DOHH2 (cell line): ENCODE results near the gene SDC4.

Source experiments
- H3F3A ChIP-seq: fragments of 200-600 bp; sonication (generic), shearing (Covaris generic); 2 replicates; pipeline ENCODE4 v1.6.0; 2016; ENCODE audit warnings: antibody characterized with exemption, mild to moderate bottlenecking; ENCODE audit not compliant: control insufficient read depth, insufficient read depth
- H3K27ac ChIP-seq: fragments of 200-600 bp; sonication (generic); 2 replicates; pipeline ENCODE4 v1.5.1; 2014; ENCODE audit warnings: low read depth, mild to moderate bottlenecking, low read length, moderate library complexity
- H3K27me3 ChIP-seq: fragments of 200-600 bp; sonication (generic); 2 replicates; pipeline ENCODE4 v1.6.1; 2014; ENCODE audit warnings: mild to moderate bottlenecking, low read length, mixed read lengths; ENCODE audit not compliant: control insufficient read depth
- H3K36me3 ChIP-seq: fragments of 200-600 bp; sonication (generic); 2 replicates; pipeline ENCODE4 v1.6.1; 2014; ENCODE audit warnings: mild to moderate bottlenecking, low read length, moderate library complexity, mixed read lengths; ENCODE audit not compliant: control insufficient read depth
- H3K4me1 ChIP-seq: fragments of 200-600 bp; sonication (generic); 2 replicates; pipeline ENCODE4 v1.6.1; 2014; ENCODE audit warnings: mild to moderate bottlenecking, low read length, mixed read lengths; ENCODE audit not compliant: control insufficient read depth
- H3K4me2 ChIP-seq: fragments of 200-600 bp; sonication (generic); 2 replicates; pipeline ENCODE4 v1.6.0; 2014; ENCODE audit warnings: mild to moderate bottlenecking, low read length, moderate library complexity
- H3K4me3 ChIP-seq: fragments of 200-600 bp; sonication (generic); 2 replicates; pipeline ENCODE4 v1.5.1; 2014; ENCODE audit warnings: mild to moderate bottlenecking, low read length, mixed read lengths
- H3K79me2 ChIP-seq: fragments of 200-600 bp; sonication (generic); 2 replicates; pipeline ENCODE4 v1.6.1; 2014; ENCODE audit warnings: mild to moderate bottlenecking, low read length, mixed read lengths; ENCODE audit not compliant: control insufficient read depth
- H3K9me2 ChIP-seq: fragments of 200-600 bp; sonication (generic); replicated peaks from 2 replicates; pipeline ENCODE4 v1.6.1; 2014; ENCODE audit warnings: mild to moderate bottlenecking, low read length, mixed read lengths; ENCODE audit not compliant: control insufficient read depth
- H3K9me3 ChIP-seq: fragments of 200-600 bp; sonication (generic); 2 replicates; pipeline ENCODE4 v1.6.1; 2014; ENCODE audit warnings: antibody characterized with exemption, low read length, mixed read lengths; ENCODE audit not compliant: control insufficient read depth, insufficient read depth
- H4K20me1 ChIP-seq: fragments of 200-600 bp; sonication (generic); 2 replicates; pipeline ENCODE4 v1.6.0; 2014; ENCODE audit warnings: low read depth, mild to moderate bottlenecking, antibody characterized with exemption, low read length, moderate library complexity; ENCODE audit not compliant: control insufficient read depth, insufficient read depth
- EZH2phosphoT487 ChIP-seq: fragments of 200-600 bp; sonication (generic); IDR thresholded peaks from 2 replicates; pipeline ENCODE4 v1.6.1; 2017; ENCODE audit warnings: borderline replicate concordance, mild to moderate bottlenecking, antibody characterized with exemption, low read length, moderate library complexity, mixed read lengths
- TF ChIP-seq, protein P1 (sequence below): fragments of 200-600 bp; sonication (generic); IDR thresholded peaks from one replicate; pipeline ENCODE4 v1.5.1; 2014; ENCODE audit warnings: antibody characterized with exemption, mild to moderate bottlenecking, low read depth, low read length; ENCODE audit not compliant: poor library complexity, severe bottlenecking

Gene SDC4

DNA sequence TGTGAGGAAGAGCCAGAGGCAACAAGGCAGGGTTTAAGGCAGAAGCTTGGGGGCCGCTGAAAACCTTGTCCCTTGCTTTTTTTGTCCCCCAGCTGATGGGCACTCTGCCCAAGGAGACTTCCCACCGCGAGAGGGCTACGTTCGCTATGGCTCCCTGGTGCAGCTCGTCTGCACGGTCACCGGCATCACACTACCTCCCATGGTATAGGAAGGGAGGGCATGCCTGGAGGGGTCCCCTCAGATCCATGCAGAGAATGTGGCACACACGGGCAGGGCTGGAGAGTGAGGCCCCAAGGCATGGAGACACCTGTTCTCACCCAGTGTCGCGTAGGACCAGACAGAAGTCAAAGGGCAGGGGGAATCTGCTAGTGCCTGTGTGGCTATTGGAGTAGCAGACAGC is 34.3 kb downstream of the SDC4 start:
- Histone ChIP-seq H4K20me1 (no peaks in the 10 kb centered on the region), H3K9me2 (no peaks in the 10 kb centered on the region), H3K36me3 (no peaks in the 10 kb centered on the region), H3K79me2 (no peaks in the 10 kb centered on the region), H3K4me3 (no peak overlapping the region), H3K27ac (no peak overlapping the region), H3K4me2 (no peak overlapping the region), H3K27me3 (peaks cover 10% of the 10 kb centered on the region; the same call in 1 of the 2 replicates), H3K9me3 (no peaks in the 10 kb centered on the region), H3F3A (no peaks in the 10 kb centered on the region), H3K4me1 (peaks cover 4% of the 10 kb centered on the region)
- TF ChIP-seq EZH2phosphoT487: no peak
- TF ChIP-seq, protein P1, sequence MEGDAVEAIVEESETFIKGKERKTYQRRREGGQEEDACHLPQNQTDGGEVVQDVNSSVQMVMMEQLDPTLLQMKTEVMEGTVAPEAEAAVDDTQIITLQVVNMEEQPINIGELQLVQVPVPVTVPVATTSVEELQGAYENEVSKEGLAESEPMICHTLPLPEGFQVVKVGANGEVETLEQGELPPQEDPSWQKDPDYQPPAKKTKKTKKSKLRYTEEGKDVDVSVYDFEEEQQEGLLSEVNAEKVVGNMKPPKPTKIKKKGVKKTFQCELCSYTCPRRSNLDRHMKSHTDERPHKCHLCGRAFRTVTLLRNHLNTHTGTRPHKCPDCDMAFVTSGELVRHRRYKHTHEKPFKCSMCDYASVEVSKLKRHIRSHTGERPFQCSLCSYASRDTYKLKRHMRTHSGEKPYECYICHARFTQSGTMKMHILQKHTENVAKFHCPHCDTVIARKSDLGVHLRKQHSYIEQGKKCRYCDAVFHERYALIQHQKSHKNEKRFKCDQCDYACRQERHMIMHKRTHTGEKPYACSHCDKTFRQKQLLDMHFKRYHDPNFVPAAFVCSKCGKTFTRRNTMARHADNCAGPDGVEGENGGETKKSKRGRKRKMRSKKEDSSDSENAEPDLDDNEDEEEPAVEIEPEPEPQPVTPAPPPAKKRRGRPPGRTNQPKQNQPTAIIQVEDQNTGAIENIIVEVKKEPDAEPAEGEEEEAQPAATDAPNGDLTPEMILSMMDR: no peak

DNA sequence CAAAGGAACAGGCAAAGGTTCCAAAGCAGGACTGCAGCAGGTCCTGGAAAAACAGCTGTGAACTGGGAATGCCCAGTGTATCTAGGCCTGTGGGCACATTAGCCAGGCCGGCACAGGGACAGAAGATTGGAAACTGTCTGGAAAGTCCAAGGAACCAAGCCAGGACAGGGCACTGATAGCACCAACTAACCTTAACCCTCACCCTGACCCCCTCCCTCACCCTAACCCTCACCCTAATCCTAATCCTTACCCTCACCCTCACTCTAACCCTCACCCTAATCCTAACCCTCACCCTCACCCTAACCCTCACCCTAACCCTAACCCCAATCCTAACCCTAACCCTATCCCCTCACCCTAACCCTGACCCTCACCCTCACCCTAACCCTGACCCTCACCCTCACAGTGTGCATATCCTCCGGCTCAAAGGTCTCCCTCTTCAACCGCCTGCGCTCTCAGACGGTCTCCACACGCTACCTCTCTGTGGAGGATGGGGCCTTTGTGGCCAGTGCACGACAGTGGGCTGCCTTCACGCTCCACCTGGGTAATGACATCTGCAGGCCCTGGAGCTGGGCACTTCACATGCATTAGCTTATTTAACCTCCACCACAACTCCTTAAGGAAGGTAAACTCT is 35.0 kb downstream of the SDC4 start:
- no peaks in the 10 kb centered on the region for H3K79me2 ChIP-seq
- H3K27me3 ChIP-seq: peaks cover 10% of the 10 kb centered on the region; the same call in 1 of the 2 replicates
- TF ChIP-seq, protein P1: no peak
- no peak for TF ChIP-seq EZH2phosphoT487
- no peaks in the 10 kb centered on the region for H3K9me2 ChIP-seq
- H3K27ac ChIP-seq: no peak overlapping the region
- H3K9me3 ChIP-seq: no peaks in the 10 kb centered on the region
- no peak overlapping the region for H3K4me2 ChIP-seq
- H3K4me1 ChIP-seq: no peaks in the 10 kb centered on the region
- no peaks in the 10 kb centered on the region for H3K36me3 ChIP-seq
- H4K20me1 ChIP-seq: no peaks in the 10 kb centered on the region
- H3K4me3 ChIP-seq: no peak overlapping the region
- H3F3A ChIP-seq: no peaks in the 10 kb centered on the region

DNA sequence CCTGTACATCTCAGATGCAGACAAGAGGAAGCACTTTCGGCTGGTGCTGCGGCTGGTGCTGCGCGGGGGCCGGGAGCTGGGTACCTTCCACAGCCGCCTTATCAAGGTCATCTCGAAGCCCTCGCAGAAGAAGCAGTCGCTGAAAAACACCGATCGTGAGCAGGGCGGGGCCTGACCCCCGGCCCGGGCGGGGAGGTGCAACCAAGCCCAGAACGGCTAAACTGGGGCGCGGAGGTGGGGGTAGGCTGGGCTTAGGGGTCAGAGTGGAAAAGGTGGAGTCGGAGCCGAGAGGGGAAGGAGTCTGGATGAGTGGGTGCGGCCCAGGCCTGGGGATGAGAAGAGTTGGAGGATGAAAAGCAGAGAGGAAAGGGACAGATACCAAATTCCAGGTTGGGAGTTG is 36.0 kb downstream of the SDC4 start:
- TF ChIP-seq EZH2phosphoT487: no peak
- TF ChIP-seq, protein P1: no peak
- Histone ChIP-seq H3K27me3 (peaks cover 14% of the 10 kb centered on the region), H3F3A (no peaks in the 10 kb centered on the region), H3K79me2 (no peaks in the 10 kb centered on the region), H4K20me1 (no peaks in the 10 kb centered on the region), H3K4me2 (no peak overlapping the region), H3K36me3 (no peaks in the 10 kb centered on the region), H3K9me2 (no peaks in the 10 kb centered on the region), H3K9me3 (no peaks in the 10 kb centered on the region), H3K27ac (no peak overlapping the region), H3K4me1 (no peaks in the 10 kb centered on the region), H3K4me3 (no peak overlapping the region)
